T47D (cell line): ENCODE measurements around the gene MBIP.
"Not testable (repeated sequence)": the region's sequence is repeated elsewhere in the genome, so short reads cannot be mapped to it uniquely, and the experiment has no call there.

Source experiments
- DNase-seq, 2 experiments: peaks; one replicate each; pipeline versions ENCODE4 v3.0.0 to v3.0.0-alpha.2; 2011 to 2012; ENCODE audit warnings: low read depth in 1 of 2, low spot score in 1 of 2
- JUND ChIP-seq: IDR thresholded peaks from 2 replicates; pipeline ENCODE4 v1.6.1; 2012; ENCODE audit warnings: low read depth
- in situ Hi-C: cut with HindIII; loops from 2 replicates; pipeline ENCODE4 v1.10.0; 2016; ENCODE audit warnings: low sequenced_read_pairs, low pct_unique_long_range_greater_than_20kb

The MBIP gene

DNA sequence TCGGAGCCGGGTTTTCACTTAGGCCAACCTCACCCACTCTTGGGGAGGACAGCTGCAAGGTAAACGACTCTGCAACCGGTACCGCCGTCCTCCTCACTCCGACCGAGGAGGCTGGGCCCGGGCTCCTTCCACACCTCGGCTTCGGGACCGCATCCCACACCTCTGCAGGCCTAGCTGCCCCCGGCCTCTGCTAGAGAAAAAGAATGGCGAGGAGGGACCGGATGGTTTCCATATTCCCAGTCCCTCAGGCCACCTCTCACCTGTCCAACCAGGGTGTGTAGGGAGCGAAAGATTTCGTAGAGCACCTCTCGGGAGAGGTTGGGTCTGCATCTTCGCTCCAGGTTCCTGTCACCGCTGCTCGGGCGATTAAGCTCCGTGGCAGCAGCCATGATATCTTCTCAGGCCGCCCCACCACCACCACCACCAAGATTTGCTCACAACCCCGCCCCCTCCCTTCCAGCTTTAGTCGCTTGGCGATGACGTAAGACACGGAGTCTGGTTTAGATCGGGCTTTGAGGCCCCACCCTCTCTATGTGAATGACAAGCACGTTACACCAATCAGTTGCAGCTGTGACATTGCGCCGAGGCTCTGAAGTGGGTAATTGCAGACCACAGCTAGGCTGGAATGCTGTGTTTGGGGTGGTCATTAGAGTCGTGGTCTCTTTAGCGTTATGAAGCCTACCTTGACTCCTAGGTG, at the start of gene MBIP:
MBIP (minus strand) TSS at position 438 of the 697 bp plus-strand sequence; CDS start at position 389, 49 bp downstream.
- in situ Hi-C loops = no loop called here
- no peak for TF ChIP-seq JUND
- DNase-seq = peak; percentile 95 to 99

DNA sequence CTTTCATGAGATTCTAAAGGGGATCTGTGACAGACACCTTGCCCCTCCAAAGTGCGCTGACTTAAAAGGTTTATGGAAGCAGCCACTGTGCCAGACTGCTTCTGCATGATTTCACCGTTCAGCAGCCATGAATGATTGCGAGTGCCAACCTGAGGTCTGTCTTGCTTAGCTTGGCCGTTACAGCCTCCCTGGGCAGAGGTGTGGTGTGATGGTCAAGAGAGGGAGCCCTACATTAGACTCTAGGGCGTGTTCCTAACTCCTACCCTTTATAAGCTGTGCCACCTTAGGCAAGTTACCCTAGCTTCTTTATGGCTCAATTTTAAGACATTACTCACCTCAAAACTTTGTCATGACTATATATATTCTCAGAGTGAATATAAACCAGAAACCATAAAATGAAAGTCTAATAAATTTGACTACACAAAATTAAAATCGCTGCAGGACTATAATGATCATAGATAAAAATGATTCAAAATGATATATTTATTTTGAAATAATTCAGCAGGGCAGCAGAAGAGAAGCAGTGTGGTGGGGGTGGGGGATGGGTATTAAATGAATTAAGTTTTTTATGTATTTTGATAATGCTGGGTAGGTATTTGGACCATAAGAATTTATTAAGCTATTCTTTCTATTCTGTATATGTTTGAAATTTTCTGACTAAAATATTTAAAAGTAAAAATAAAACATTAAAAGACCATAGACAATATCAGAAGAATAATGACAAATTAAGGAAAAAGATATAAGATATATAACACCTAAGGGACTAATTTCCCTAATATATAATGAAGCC, 47.7 kb upstream of the MBIP start:
- no peak for TF ChIP-seq JUND
- DNase-seq = peak in 1 of 2 experiments; percentile 13
- in situ Hi-C loops = no loop called here

DNA sequence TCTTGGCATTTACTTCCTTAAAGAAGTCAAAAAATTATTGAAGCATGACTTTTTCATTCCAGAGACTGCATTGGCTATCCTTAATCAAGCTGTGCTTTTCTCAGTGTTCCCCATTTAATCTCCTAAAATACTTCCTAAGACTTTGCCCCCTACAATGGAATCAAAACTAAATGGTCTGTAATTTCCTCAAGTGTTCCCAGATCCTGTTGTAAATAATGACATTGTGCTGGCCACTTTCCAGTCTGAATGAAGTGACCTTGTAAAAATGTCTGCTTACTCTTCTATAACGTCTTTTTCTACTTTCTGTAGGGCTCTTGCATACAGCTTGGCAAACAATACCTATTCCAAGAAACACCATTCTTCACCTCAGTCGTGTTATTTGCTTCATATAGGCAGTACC, 45.3 kb upstream of the MBIP start:
- in situ Hi-C loops = no loop called here
- DNase-seq = no peak
- no peak for TF ChIP-seq JUND

DNA sequence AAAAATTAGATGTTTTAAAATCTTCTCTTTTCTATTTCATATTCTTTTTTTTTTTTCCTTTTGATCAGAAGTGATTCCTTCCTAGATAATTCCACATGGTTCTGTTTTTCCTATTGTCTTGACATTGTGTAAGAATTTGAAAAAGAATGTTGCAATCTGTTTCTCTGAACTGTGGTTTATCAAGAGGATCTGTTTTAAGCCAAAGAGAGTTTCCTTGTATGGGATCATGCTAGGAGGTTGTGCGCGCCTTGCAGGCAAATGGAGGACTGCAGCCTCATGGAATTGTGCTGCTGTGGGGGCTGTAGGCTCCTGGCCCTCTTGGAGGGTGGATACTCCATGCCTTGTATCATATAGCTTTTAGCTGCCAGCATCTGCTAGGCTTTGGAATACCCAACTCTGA, 43.3 kb upstream of the MBIP start:
- TF ChIP-seq JUND = no peak
- in situ Hi-C loops = no loop called here
- no peak for DNase-seq

DNA sequence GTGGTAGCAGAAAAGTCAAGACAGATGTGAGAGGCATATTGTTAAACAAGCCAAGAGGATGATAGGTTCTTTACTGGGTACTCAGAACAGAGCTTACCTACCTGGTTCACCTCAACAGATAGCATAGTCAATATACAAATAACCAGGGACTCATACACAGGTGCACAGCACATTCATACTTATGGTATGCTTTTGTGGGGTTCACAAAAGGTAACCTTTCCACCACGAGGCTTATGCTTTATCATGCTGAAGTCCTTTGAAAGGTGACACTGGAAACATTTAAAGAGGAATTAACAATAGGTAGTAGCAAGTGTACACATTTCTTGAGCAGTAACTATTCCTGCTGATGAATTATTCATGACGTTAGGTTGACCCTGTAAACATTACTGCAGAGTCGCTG, 42.2 kb upstream of the MBIP start:
- no peak for DNase-seq
- in situ Hi-C loops = no loop called here
- no peak for TF ChIP-seq JUND

DNA sequence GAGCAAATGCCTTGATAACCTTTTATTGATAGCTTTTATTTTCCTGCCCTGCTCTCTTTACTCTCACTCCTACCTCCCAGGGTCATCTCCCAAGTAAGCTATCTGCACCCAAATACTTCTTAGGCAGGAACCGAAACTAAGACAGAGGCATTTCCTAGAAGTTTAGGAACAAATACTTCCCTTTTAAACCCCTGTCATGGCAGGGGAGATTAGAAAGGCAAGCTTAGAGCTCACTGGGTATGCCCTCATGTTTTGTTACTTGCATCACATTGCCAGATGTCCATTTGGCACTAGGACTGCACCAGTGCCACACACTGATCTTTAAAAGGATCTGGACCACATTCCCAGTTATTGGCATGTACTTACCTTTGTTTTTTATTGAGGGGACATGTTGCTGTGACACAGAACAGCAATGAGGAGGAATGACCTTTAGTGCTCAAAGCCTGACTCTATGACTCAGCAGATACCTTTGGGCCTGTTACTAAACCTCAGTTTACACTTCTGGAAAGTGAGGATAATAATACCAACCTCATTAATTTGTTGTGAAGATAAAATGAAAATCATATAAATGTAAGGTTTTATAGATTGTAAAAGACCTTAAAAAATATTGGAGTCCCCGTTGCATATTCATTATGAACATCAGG, 40.9 kb upstream of the MBIP start:
- TF ChIP-seq JUND = no peak
- no peak for DNase-seq
- in situ Hi-C loops = no loop called here

- DNase-seq = no peak
- no peak for TF ChIP-seq JUND
- in situ Hi-C loops = no loop called here
These were observed 36.4 kb upstream of the MBIP start for GRCh38 chr14:36356862-36357261.

GRCh38 chr14:36346052-36346451, 25.6 kb upstream of the MBIP start:
- no peak for TF ChIP-seq JUND
- in situ Hi-C loops = no loop called here

DNA sequence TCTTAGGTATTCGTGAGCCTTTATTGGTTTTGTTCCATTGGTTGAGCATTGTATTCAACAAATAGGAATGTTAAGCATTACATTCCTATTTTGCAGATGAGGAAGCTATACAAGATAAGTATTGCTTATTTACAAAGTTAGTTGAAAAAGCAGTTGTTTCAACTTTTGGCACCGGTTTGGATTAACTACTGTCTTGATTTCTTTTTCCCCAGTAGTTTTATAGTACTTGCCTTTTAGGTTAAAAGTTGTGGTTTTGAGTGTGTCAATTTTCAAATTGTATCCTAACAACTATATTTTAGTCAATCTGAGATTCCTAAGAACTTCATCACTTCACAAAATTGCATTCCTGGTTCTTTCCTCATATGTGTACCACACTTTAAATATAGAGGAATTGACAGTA, 23.8 kb upstream of the MBIP start:
- TF ChIP-seq JUND = no peak
- DNase-seq = no peak

More at GRCh38 chr14:36346052-36346451, 25.6 kb upstream of the MBIP start:
- DNase-seq = no peak

GRCh38 chr14:36341811-36342210, 21.4 kb upstream of the MBIP start:
- DNase-seq, in situ Hi-C loops: not testable (repeated sequence)

More for the DNA sequence above, 23.8 kb upstream of the MBIP start:
- in situ Hi-C loops = no loop called here

DNA sequence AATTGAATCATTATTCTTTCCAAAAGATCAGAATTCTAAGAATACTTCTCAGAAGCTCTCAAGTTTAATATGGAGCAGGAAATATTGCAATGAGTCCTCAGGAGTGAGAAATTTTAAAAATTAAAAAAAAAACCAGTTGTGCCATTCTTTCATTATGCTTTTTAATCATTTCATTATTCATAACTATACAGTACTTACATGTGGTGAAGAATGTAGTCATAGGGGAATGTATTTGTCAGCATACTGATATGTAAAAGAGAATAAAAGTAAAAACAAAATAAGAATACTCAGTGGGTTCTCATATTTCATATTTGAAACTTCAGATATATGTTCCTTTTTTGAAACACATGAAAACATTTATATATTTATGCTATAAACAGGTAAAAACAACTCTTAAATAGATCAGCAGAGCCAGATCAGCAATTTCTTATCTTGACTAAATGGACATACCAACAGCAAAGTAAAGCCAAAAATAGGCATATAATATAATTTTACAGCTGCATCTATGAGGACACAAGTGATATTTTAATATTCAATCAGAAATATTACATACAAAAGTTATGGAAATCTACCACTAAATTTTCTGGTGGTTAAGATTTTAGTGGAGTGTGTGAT, 19.9 kb upstream of the MBIP start:
- TF ChIP-seq JUND = no peak
- in situ Hi-C loops = no loop called here
- DNase-seq = no peak

GRCh38 chr14:36339816-36340215, 19.4 kb upstream of the MBIP start:
- TF ChIP-seq JUND = no peak
- DNase-seq = no peak
- in situ Hi-C loops = no loop called here
